Ectodermal cell (in vitro differentiated cells): ENCODE measurements around the gene CD44.

ENCODE experiments used
- H3K27ac ChIP-seq: 2 replicates; pipeline ENCODE4 v1.7.0; 2013; ENCODE audit warnings: mild to moderate bottlenecking, low read depth, low read length; ENCODE audit not compliant: insufficient read depth, poor library complexity, severe bottlenecking
- H3K27me3 ChIP-seq: 2 replicates; pipeline ENCODE4 v1.7.0; 2013; ENCODE audit warnings: mild to moderate bottlenecking, low read length; ENCODE audit not compliant: insufficient read depth, control insufficient read depth, poor library complexity, severe bottlenecking
- H3K36me3 ChIP-seq: one replicate; pipeline ENCODE4 v1.7.0; 2013; ENCODE audit warnings: low read length; ENCODE audit not compliant: control insufficient read depth, insufficient read depth
- H3K4me1 ChIP-seq: one replicate; pipeline ENCODE4 v1.7.0; 2013; ENCODE audit warnings: low read length; ENCODE audit not compliant: control insufficient read depth, insufficient read depth
- H3K4me3 ChIP-seq: 2 replicates; pipeline ENCODE4 v1.7.0; 2013; ENCODE audit warnings: low read depth, low read length, control low read depth; ENCODE audit not compliant: insufficient read depth
- H3K9me3 ChIP-seq: 2 replicates; pipeline ENCODE4 v1.7.0; 2013; ENCODE audit warnings: mild to moderate bottlenecking, low read length, moderate library complexity; ENCODE audit not compliant: control insufficient read depth
- WGBS, 2 experiments: methylation state at CpG; one replicate each; pipeline ENCODE4 v1.1.7; 2013; ENCODE audit warnings: missing lambda C conversion rate in 2 of 2; 5-methylcytosine and 5-hydroxymethylcytosine counted together

The CD44 gene

GRCh38 chr11:35253237-35253636, 114.3 kb downstream of the CD44 start:
- Histone ChIP-seq H3K36me3 (no peaks in the 10 kb centered on the region), H3K27me3 (no peaks in the 10 kb centered on the region), H3K4me1 (no peaks in the 10 kb centered on the region), H3K9me3 (no peaks in the 10 kb centered on the region), H3K27ac (no peak overlapping the region), H3K4me3 (no peak overlapping the region)

GRCh38 chr11:35255514-35255913, 116.5 kb downstream of the CD44 start:
- Histone ChIP-seq H3K27me3 (no peaks in the 10 kb centered on the region), H3K9me3 (no peaks in the 10 kb centered on the region), H3K27ac (no peak overlapping the region), H3K36me3 (no peaks in the 10 kb centered on the region), H3K4me3 (no peak overlapping the region), H3K4me1 (no peaks in the 10 kb centered on the region)
- WGBS, 2 experiments, result 98% methylated on average over 2 of the region's 2 CpGs

GRCh38 chr11:35256296-35256695, 117.3 kb downstream of the CD44 start:
- H3K36me3 ChIP-seq, result no peaks in the 10 kb centered on the region
- no peak overlapping the region for H3K4me3 ChIP-seq
- H3K27me3 ChIP-seq, result no peaks in the 10 kb centered on the region
- H3K4me1 ChIP-seq, result no peaks in the 10 kb centered on the region
- no peak overlapping the region for H3K27ac ChIP-seq
- H3K9me3 ChIP-seq, result no peaks in the 10 kb centered on the region

GRCh38 chr11:35257281-35257680, 118.3 kb downstream of the CD44 start:
- H3K4me1 ChIP-seq, result no peaks in the 10 kb centered on the region
- H3K27ac ChIP-seq, result no peak overlapping the region
- H3K27me3 ChIP-seq, result no peaks in the 10 kb centered on the region
- no peaks in the 10 kb centered on the region for H3K9me3 ChIP-seq
- no peak overlapping the region for H3K4me3 ChIP-seq
- 75 to 78% methylated on average over 2 of the region's 2 CpGs for WGBS, 2 experiments
- no peaks in the 10 kb centered on the region for H3K36me3 ChIP-seq

GRCh38 chr11:35259529-35259928, 120.6 kb downstream of the CD44 start:
- Histone ChIP-seq H3K36me3 (no peaks in the 10 kb centered on the region), H3K4me3 (no peak overlapping the region), H3K27me3 (no peaks in the 10 kb centered on the region), H3K27ac (no peak overlapping the region), H3K9me3 (no peaks in the 10 kb centered on the region), H3K4me1 (no peaks in the 10 kb centered on the region)
- 100% methylated on average over 1 of the region's 2 CpGs; no CpG with 5 or more reads in 1 of the 2 experiments for WGBS, 2 experiments

GRCh38 chr11:35260342-35260985, 121.5 kb downstream of the CD44 start:
- Histone ChIP-seq H3K27ac (no peak overlapping the region), H3K27me3 (no peaks in the 10 kb centered on the region), H3K4me1 (no peaks in the 10 kb centered on the region), H3K4me3 (no peak overlapping the region), H3K9me3 (no peaks in the 10 kb centered on the region), H3K36me3 (no peaks in the 10 kb centered on the region)
- WGBS, 2 experiments, result 88 to 93% methylated on average over 10 of the region's 10 CpGs

- Histone ChIP-seq H3K4me3 (no peak overlapping the region), H3K36me3 (no peaks in the 10 kb centered on the region), H3K9me3 (no peaks in the 10 kb centered on the region), H3K27ac (no peak overlapping the region), H3K4me1 (no peaks in the 10 kb centered on the region), H3K27me3 (no peaks in the 10 kb centered on the region)
- 92% methylated on average over 1 of the region's 1 CpG; no CpG with 5 or more reads in 1 of the 2 experiments for WGBS, 2 experiments
These were observed 122.2 kb downstream of the CD44 start for GRCh38 chr11:35261197-35261596.

GRCh38 chr11:35262056-35262455, 123.1 kb downstream of the CD44 start:
- Histone ChIP-seq H3K36me3 (no peaks in the 10 kb centered on the region), H3K27ac (no peak overlapping the region), H3K9me3 (no peaks in the 10 kb centered on the region), H3K27me3 (no peaks in the 10 kb centered on the region), H3K4me3 (no peak overlapping the region), H3K4me1 (no peaks in the 10 kb centered on the region)
- 91 to 95% methylated on average over 3 of the region's 3 CpGs for WGBS, 2 experiments

GRCh38 chr11:35262735-35263134, 123.8 kb downstream of the CD44 start:
- Histone ChIP-seq H3K36me3 (no peaks in the 10 kb centered on the region), H3K9me3 (no peaks in the 10 kb centered on the region), H3K27ac (no peak overlapping the region), H3K4me3 (no peak overlapping the region), H3K4me1 (no peaks in the 10 kb centered on the region), H3K27me3 (no peaks in the 10 kb centered on the region)

GRCh38 chr11:35265755-35266454, 126.9 kb downstream of the CD44 start:
- Histone ChIP-seq H3K27me3 (no peaks in the 10 kb centered on the region), H3K9me3 (no peaks in the 10 kb centered on the region), H3K4me1 (no peaks in the 10 kb centered on the region), H3K27ac (no peak overlapping the region), H3K36me3 (no peaks in the 10 kb centered on the region), H3K4me3 (no peak overlapping the region)
- WGBS, 2 experiments, result 94 to 96% methylated on average over 3 of the region's 3 CpGs
